ENCODE measurements around the gene ECSIT. TPM values are rescaled to one million over a fixed set of nuclear protein-coding genes. Genes with fewer than 3 reads are reported as not detected.

ECSIT gene
- total and polyA plus RNA-seq, 8 donors = 32.1 to 87.3 (median 41.4) TPM

DNA sequence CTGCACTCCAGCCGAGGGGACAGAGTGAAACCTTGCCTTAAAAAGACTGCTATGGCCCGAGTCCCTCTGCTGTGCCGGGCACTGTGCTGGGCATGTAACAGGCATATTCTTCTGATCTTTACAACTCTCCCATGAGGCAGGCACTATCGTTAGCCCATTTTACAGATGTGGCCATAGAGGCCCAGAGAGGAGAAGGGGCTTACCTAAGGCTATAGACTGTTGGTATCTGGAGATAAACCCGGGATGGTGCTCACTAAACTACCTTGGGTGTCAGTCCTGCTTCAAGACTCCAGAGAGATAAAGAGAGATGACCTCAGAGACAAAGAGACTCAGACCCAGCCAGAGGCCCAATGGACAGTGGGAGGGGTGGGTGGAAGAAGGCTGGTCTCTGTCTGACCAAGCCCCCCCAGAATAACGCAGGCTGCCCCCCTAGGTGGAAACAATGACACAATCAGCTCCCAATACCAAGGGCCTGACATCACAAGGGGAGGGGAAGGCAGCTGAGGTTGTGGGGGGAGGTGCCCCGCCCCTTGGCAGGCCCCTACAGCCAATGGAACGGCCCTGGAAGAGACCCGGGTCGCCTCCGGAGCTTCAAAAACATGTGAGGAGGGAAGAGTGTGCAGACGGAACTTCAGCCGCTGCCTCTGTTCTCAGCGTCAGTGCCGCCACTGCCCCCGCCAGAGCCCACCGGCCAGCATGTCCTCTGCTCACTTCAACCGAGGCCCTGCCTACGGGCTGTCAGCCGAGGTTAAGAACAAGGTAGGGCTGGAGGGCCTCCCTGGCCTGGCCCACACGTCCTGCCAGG is 9.5 kb upstream of the ECSIT start, which contains the start of gene CNN1:
TSS of gene CNN1 (plus strand) at position 620 of the 805 bp plus-strand sequence. CDS start at position 697, 77 bp downstream.
- TF ChIP-seq, protein P1, sequence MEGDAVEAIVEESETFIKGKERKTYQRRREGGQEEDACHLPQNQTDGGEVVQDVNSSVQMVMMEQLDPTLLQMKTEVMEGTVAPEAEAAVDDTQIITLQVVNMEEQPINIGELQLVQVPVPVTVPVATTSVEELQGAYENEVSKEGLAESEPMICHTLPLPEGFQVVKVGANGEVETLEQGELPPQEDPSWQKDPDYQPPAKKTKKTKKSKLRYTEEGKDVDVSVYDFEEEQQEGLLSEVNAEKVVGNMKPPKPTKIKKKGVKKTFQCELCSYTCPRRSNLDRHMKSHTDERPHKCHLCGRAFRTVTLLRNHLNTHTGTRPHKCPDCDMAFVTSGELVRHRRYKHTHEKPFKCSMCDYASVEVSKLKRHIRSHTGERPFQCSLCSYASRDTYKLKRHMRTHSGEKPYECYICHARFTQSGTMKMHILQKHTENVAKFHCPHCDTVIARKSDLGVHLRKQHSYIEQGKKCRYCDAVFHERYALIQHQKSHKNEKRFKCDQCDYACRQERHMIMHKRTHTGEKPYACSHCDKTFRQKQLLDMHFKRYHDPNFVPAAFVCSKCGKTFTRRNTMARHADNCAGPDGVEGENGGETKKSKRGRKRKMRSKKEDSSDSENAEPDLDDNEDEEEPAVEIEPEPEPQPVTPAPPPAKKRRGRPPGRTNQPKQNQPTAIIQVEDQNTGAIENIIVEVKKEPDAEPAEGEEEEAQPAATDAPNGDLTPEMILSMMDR (IDR thresholded peaks at IDR 0.05) = no peak
- ATAC-seq (peak in 1 of 4 donors; percentile 5), DNase-seq (no peak), FAIRE-seq (no peak)
- 41 to 48% methylated on average over 21 of the region's 21 CpGs for WGBS, 2 donors
- H3K4me1 ChIP-seq = no peaks in the 10 kb centered on the region
- no peak within 1 kb of the TSS for H3K4me3 ChIP-seq
- intact Hi-C loops (cut with DNase I) = no loop called here
- no peaks in the 10 kb centered on the region for H3K27me3 ChIP-seq
- H3K36me3 ChIP-seq = no peaks in the 10 kb centered on the region
- no peak within 1 kb of the TSS for H3K27ac ChIP-seq
- no peaks in the 10 kb centered on the region for H3K9me3 ChIP-seq

DNA sequence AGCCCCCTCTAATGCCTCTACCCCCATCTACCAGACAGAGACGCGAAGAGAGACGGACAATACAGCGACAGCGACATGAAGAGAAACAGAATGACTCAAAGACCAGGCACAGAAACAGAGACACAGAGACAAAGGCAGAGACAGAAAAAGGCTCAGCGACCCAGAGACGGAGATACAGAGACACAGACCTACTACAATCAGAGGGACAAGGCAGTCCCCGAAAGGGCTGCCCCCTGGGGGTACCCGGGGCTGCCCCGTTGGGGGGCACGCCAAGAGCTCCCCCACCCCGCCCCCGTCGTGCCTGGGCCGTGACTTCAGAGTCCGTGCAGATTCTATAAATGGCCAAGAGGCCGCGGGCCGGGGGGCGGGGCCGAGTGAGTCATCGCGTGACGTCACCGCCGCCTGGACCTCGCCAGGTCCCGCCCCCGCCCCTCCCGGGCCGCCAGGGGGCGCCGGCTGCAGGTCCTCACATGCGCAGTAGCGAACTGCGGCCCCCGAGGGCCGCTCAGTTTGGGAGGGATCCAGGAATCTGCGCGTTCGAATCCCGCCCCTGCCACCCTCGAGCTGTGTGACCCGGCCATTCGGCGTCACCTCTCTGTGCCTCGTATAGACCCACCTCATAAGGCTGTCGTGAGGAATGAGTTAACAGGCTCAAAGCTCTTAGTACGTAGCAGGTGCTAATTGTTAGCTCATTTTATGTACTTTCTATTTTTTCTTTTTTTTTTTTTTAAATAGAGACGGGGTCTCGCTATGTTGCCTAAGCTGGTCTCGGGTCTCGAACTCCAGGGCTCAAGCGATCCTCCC is 7.1 kb upstream of the ECSIT start:
- DNase-seq = peak; percentile 81 to 98 (median 93)
- Histone ChIP-seq H3K27me3 (no peaks in the 10 kb centered on the region), H3K27ac (peak overlapping the region in 2 of 4 donors; percentile 50 to 58), H3K4me3 (peak overlapping the region in 2 of 4 donors; percentile 26 to 37), H3K4me1 (no peaks in the 10 kb centered on the region), H3K36me3 (no peaks in the 10 kb centered on the region), H3K9me3 (no peaks in the 10 kb centered on the region)
- WGBS, 2 donors = 15% methylated on average over 50 to 54 of the region's 54 CpGs
- FAIRE-seq = no peak
- intact Hi-C loops (cut with DNase I) = no loop called here
- TF ChIP-seq, protein P1 (IDR thresholded peaks at IDR 0.05) = peak; percentile 84 to 95 (median 91)
- peak; percentile 92 to 94 (median 94) for ATAC-seq

DNA sequence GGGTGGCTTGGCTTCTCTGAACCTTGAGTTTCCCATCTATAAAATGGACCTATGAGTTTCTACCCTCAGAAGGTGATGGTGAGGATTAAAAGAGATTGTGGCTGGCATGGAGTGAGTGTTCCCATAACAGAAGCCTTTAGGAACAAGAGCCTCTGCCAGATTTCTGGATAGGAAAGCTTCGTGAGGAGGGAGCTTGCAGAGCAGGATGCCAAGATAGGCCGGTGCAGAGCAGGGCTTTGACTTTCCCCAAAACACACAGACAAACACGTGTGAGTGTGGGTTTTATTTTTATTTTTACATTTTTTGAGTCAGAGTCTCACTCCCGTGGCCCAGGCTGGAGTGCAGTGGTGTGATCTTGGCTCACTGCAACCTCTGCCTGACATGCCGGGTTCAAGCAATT is 6.0 kb upstream of the ECSIT start:
- H3K27me3 ChIP-seq = no peaks in the 10 kb centered on the region
- WGBS, 2 donors = 69 to 73% methylated on average over 5 of the region's 5 CpGs
- FAIRE-seq = no peak
- H3K9me3 ChIP-seq = no peaks in the 10 kb centered on the region
- no peak overlapping the region for H3K4me3 ChIP-seq
- peak in 1 of 6 donors; percentile 7 for DNase-seq
- no peaks in the 10 kb centered on the region for H3K4me1 ChIP-seq
- no peak overlapping the region for H3K27ac ChIP-seq
- no peak for ATAC-seq
- TF ChIP-seq, protein P1 (IDR thresholded peaks at IDR 0.05) = no peak
- H3K36me3 ChIP-seq = no peaks in the 10 kb centered on the region
- intact Hi-C loops (cut with DNase I) = no loop called here

DNA sequence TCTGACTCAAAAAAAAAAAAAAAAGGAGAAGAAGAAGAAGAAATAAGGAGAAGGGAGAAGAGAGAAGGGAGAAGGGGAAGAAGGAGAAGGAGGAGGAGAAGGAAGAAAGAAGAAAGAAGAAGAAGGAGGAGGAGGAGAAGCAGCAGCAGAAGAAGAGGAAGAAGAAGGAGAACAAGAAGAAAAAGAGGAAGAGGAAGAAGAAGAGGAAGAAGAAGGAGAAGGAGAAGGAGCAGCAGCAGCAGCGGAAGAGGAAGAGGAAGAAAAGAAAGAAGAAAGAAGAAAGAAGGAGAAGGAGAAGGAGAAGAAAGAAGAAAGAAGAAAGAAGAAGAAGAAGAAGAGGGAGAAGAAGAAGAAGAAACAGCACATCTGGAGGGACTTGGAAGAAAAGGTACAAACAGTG is 5.6 kb upstream of the ECSIT start:
- DNase-seq (no peak), FAIRE-seq (no peak), ATAC-seq (no peak)
- intact Hi-C loops (cut with DNase I) = no loop called here
- no peaks in the 10 kb centered on the region for H3K27me3 ChIP-seq
- WGBS, 2 donors = 90 to 91% methylated on average over 1 of the region's 1 CpG
- no peaks in the 10 kb centered on the region for H3K9me3 ChIP-seq
- TF ChIP-seq, protein P1 (IDR thresholded peaks at IDR 0.05) = no peak
- peaks cover 0 to under 1% (median 0%) of the 10 kb centered on the region in 3 donors for H3K4me1 ChIP-seq
- no peak overlapping the region for H3K4me3 ChIP-seq
- no peak overlapping the region for H3K27ac ChIP-seq
- H3K36me3 ChIP-seq = no peaks in the 10 kb centered on the region
